ENCODE results near the gene RREB1.

The RREB1 gene

DNA sequence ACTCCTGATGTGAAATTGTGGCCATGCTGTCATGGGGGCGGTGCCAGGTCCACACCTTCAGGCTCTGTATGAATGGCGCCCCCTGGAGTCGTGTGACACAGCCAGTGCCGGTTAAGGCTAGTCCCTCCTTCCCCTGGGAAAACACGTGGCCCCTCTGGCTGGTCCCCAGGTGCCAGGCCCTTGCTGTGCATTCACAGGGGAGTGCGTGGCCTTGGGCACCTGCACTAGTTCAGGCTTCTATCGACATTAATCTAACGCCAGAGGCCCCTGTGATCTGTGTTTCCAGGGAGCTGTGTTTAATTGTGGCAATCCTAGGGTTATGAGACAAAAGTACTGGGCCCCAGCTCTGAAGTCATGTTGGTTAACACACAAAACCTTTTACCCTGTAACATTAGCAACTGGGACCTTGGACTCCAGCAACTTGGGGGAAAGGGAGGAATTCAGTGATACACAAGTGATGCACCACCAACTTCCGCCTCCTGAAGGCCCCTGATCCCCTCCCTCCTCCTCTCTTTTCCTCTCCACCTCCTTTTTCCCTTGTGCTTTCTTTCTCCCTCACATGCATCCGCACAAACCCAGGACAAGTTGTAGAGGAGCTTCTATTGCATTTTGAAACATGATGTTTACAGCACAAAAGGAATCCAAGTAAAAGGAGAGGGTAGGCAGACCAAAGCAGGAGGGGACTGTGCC is 131.3 kb downstream of the RREB1 start:
- Histone ChIP-seq H3K9me2 (replicated peaks; ENCODE audit: insufficient read depth, low read length) (no peaks in the 10 kb centered on the region), H3K36me3 (ENCODE audit: low read length) (no peaks in the 10 kb centered on the region), H3K79me2 (ENCODE audit: insufficient read depth, low read length) (no peaks in the 10 kb centered on the region), H3K4me3 (ENCODE audit: insufficient read depth, low read length, poor library complexity, severe bottlenecking) (no peak overlapping the region), H3K9me3 (ENCODE audit: insufficient read depth, low read length) (no peaks in the 10 kb centered on the region), H4K20me1 (ENCODE audit: low read depth, low read length) (no peaks in the 10 kb centered on the region), H3K9ac (ENCODE audit: low read length) (no peak overlapping the region), H2AFZ (ENCODE audit: low read depth, low read length, severe bottlenecking) (no peak overlapping the region), H3F3A (ENCODE audit: insufficient read depth) (no peaks in the 10 kb centered on the region), H3K4me2 (ENCODE audit: low read depth, low read length, poor library complexity, severe bottlenecking) (no peak overlapping the region), H3K27ac (ENCODE audit: low read depth, low read length) (no peak overlapping the region), H3K27me3 (ENCODE audit: low read length) (no peaks in the 10 kb centered on the region)
- no peak for TF ChIP-seq EZH2phosphoT487 (conservative IDR thresholded peaks at IDR 0.05; ENCODE audit: low read length)
- TF ChIP-seq, protein P1, sequence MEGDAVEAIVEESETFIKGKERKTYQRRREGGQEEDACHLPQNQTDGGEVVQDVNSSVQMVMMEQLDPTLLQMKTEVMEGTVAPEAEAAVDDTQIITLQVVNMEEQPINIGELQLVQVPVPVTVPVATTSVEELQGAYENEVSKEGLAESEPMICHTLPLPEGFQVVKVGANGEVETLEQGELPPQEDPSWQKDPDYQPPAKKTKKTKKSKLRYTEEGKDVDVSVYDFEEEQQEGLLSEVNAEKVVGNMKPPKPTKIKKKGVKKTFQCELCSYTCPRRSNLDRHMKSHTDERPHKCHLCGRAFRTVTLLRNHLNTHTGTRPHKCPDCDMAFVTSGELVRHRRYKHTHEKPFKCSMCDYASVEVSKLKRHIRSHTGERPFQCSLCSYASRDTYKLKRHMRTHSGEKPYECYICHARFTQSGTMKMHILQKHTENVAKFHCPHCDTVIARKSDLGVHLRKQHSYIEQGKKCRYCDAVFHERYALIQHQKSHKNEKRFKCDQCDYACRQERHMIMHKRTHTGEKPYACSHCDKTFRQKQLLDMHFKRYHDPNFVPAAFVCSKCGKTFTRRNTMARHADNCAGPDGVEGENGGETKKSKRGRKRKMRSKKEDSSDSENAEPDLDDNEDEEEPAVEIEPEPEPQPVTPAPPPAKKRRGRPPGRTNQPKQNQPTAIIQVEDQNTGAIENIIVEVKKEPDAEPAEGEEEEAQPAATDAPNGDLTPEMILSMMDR (IDR thresholded peaks at IDR 0.05; ENCODE audit: insufficient read depth, low read length, poor library complexity, severe bottlenecking): peak; percentile 98

DNA sequence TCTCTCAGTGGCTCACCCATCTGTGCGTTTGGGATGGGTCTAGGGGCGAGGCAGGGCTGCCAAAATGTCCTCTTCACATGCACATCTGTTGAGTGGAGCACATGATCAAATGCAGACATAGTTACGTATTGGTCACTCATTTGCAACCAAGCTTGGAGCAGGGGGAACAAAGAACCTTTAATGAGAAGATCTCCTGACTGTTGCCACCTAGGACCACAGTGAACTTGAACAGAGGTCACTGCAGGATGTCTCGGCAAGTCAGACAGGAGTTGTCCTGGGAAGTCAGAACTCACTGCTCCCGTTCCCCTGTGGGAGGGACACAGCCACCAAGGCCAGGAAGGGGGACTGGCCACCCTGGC is 131.8 kb downstream of the RREB1 start:
- Histone ChIP-seq H3K9ac (ENCODE audit: low read length) (no peak overlapping the region), H3K27ac (ENCODE audit: low read depth, low read length) (no peak overlapping the region), H3K4me2 (ENCODE audit: low read depth, low read length, poor library complexity, severe bottlenecking) (no peak overlapping the region), H3K79me2 (ENCODE audit: insufficient read depth, low read length) (no peaks in the 10 kb centered on the region), H4K20me1 (ENCODE audit: low read depth, low read length) (no peaks in the 10 kb centered on the region), H3K27me3 (ENCODE audit: low read length) (no peaks in the 10 kb centered on the region), H3K4me3 (ENCODE audit: insufficient read depth, low read length, poor library complexity, severe bottlenecking) (no peak overlapping the region), H3K9me2 (replicated peaks; ENCODE audit: insufficient read depth, low read length) (no peaks in the 10 kb centered on the region), H3F3A (ENCODE audit: insufficient read depth) (no peaks in the 10 kb centered on the region), H3K9me3 (ENCODE audit: insufficient read depth, low read length) (no peaks in the 10 kb centered on the region), H3K36me3 (ENCODE audit: low read length) (no peaks in the 10 kb centered on the region), H2AFZ (ENCODE audit: low read depth, low read length, severe bottlenecking) (no peak overlapping the region)
- no peak for TF ChIP-seq EZH2phosphoT487 (conservative IDR thresholded peaks at IDR 0.05; ENCODE audit: low read length)
- TF ChIP-seq, protein P1 (IDR thresholded peaks at IDR 0.05; ENCODE audit: insufficient read depth, low read length, poor library complexity, severe bottlenecking): no peak

DNA sequence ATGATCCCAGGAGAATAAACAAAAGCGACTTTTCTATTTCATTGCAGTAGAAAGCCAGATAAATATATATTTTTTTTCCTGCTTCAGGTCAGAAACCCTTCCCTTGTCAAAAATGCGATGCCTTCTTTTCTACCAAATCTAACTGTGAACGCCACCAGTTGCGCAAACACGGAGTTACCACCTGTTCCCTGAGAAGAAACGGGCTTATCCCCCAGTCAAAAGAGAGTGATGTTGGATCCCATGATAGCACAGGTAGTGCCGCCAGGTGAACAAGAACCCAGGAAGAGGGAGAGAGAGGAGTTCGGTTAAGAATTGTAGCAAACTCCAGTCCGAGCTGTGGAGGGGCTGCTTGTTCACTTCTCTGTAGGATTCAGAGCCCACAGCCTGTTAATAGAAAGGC is 132.6 kb downstream of the RREB1 start:
- Histone ChIP-seq H4K20me1 (ENCODE audit: low read depth, low read length) (no peaks in the 10 kb centered on the region), H3K27ac (ENCODE audit: low read depth, low read length) (no peak overlapping the region), H3K36me3 (ENCODE audit: low read length) (no peaks in the 10 kb centered on the region), H3K9me2 (replicated peaks; ENCODE audit: insufficient read depth, low read length) (no peaks in the 10 kb centered on the region), H3K79me2 (ENCODE audit: insufficient read depth, low read length) (no peaks in the 10 kb centered on the region), H3F3A (ENCODE audit: insufficient read depth) (no peaks in the 10 kb centered on the region), H3K27me3 (ENCODE audit: low read length) (no peaks in the 10 kb centered on the region), H3K4me3 (ENCODE audit: insufficient read depth, low read length, poor library complexity, severe bottlenecking) (no peak overlapping the region), H3K9ac (ENCODE audit: low read length) (no peak overlapping the region), H2AFZ (ENCODE audit: low read depth, low read length, severe bottlenecking) (no peak overlapping the region), H3K9me3 (ENCODE audit: insufficient read depth, low read length) (no peaks in the 10 kb centered on the region), H3K4me2 (ENCODE audit: low read depth, low read length, poor library complexity, severe bottlenecking) (no peak overlapping the region)
- TF ChIP-seq, protein P1 (IDR thresholded peaks at IDR 0.05; ENCODE audit: insufficient read depth, low read length, poor library complexity, severe bottlenecking): no peak
- TF ChIP-seq EZH2phosphoT487 (conservative IDR thresholded peaks at IDR 0.05; ENCODE audit: low read length): no peak
